OCI-LY1 (cell line): ENCODE results near the gene PJVK.

Experiments used
- CTCF ChIP-seq: fragments of 200-600 bp; sonication (generic), shearing (Covaris generic); IDR thresholded peaks from 2 replicates; pipeline ENCODE4 v1.5.1; 2017; ENCODE audit warnings: mild to moderate bottlenecking, antibody characterized with exemption, low read length, moderate library complexity, mixed read lengths
- EZH2 ChIP-seq: fragments of 200-600 bp; sonication (generic), shearing (Covaris generic); IDR thresholded peaks from 2 replicates; pipeline ENCODE4 v1.8.0; 2017; ENCODE audit warnings: borderline replicate concordance, mixed run types, mild to moderate bottlenecking, antibody characterized with exemption, low read length, moderate library complexity, mixed read lengths

- TF ChIP-seq CTCF (no peak; the same call in 1 of the 2 replicates), EZH2 (no peak)
Observed at GRCh38 chr2:178479275-178479616, 28.1 kb downstream of the PJVK start.
